ENCODE data around the gene TP53I3. TPM values are rescaled to one million over a fixed set of nuclear protein-coding genes. Genes with fewer than 3 reads are reported as not detected.

The TP53I3 gene
- total RNA-seq, 1 experiment from 2014 or later: 20.1 TPM

GRCh38 chr2:24104110-24104650 is 19.5 kb upstream of the TP53I3 start:
- ChIA-PET POLR2A (no interaction called here), CTCF (no interaction called here), RAD21 (ENCODE audit: low non-redundant PET in 1 of 2, low total read pairs in 2 of 2, uncharacterized antibody in 2 of 2, unreplicated experiment in 2 of 2) (no interaction called here)
- H3K27me3 ChIP-seq (ENCODE audit: insufficient read depth, low read length): no peaks in the 10 kb centered on the region
- DNase-seq (ENCODE audit: low read depth, low spot score): no peak
- H3K36me3 ChIP-seq (ENCODE audit: control insufficient read depth in 1 of 2, insufficient read depth in 2 of 2, low read length in 2 of 2): no peaks in the 10 kb centered on the region
- TF ChIP-seq POLR2A (IDR thresholded peaks at IDR 0.05; ENCODE audit: borderline replicate concordance, extremely low read depth, insufficient read depth, insufficient read length) (no peak), EZH2 (IDR thresholded peaks at IDR 0.05) (no peak), REST (IDR thresholded peaks at IDR 0.05; ENCODE audit: low read depth) (no peak)
- TF ChIP-seq, protein P1, sequence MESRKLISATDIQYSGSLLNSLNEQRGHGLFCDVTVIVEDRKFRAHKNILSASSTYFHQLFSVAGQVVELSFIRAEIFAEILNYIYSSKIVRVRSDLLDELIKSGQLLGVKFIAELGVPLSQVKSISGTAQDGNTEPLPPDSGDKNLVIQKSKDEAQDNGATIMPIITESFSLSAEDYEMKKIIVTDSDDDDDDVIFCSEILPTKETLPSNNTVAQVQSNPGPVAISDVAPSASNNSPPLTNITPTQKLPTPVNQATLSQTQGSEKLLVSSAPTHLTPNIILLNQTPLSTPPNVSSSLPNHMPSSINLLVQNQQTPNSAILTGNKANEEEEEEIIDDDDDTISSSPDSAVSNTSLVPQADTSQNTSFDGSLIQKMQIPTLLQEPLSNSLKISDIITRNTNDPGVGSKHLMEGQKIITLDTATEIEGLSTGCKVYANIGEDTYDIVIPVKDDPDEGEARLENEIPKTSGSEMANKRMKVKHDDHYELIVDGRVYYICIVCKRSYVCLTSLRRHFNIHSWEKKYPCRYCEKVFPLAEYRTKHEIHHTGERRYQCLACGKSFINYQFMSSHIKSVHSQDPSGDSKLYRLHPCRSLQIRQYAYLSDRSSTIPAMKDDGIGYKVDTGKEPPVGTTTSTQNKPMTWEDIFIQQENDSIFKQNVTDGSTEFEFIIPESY (IDR thresholded peaks at IDR 0.05; ENCODE audit: extremely low read depth, insufficient replicate concordance, low read length): no peak
- no peaks in the 10 kb centered on the region for H3K9me2 ChIP-seq (ENCODE audit: insufficient read depth)
- no TSS peak for BruUV-seq (replicated peaks)
- H2AFZ ChIP-seq (ENCODE audit: low read depth, low read length, poor library complexity, severe bottlenecking): no peak overlapping the region
- no peak overlapping the region for H3K27ac ChIP-seq (ENCODE audit: low read depth, low read length)
- no peak overlapping the region for H3K9ac ChIP-seq (ENCODE audit: low read length)
- peaks cover 0 to 5% of the 10 kb centered on the region in 2 experiments; a peak in 1 of 4 replicates for H3K4me1 ChIP-seq (ENCODE audit: control insufficient read depth in 1 of 2, insufficient read depth in 2 of 2, low read length in 2 of 2)
- intact Hi-C loops (cut with micrococcal nuclease): no loop called here
- ATAC-seq: no peak
- H3K79me2 ChIP-seq (ENCODE audit: insufficient read depth, low read length): no peaks in the 10 kb centered on the region
- H4K20me1 ChIP-seq (ENCODE audit: insufficient read depth): no peaks in the 10 kb centered on the region
- H3K4me2 ChIP-seq (ENCODE audit: low read length): no peak overlapping the region
- no peaks in the 10 kb centered on the region for H3K9me3 ChIP-seq (ENCODE audit: control insufficient read depth in 1 of 2, insufficient read depth in 1 of 2, low read depth in 1 of 2, low read length in 2 of 2)
- H3K4me3 ChIP-seq (replicated peaks in 1 of 2; ENCODE audit: low read depth in 1 of 2, low read length in 2 of 2): no peak overlapping the region
